T-helper 22 cell (primary cell): ENCODE data around the gene MGAT3.
A peak's percentile ranks its signal among the peaks of the same experiment; 100 is the strongest.
"Not testable (repeated sequence)": the region's sequence is repeated elsewhere in the genome, so short reads cannot be mapped to it uniquely, and the experiment has no call there.

Source experiments
- DNase-seq: peaks from one replicate; pipeline ENCODE4 v3.0.0-alpha.2; 2020; ENCODE audit warnings: low read depth

The MGAT3 gene

GRCh38 chr22:39490966-39491680 is 34.3 kb downstream of the MGAT3 start:
- DNase-seq = no peak

DNA sequence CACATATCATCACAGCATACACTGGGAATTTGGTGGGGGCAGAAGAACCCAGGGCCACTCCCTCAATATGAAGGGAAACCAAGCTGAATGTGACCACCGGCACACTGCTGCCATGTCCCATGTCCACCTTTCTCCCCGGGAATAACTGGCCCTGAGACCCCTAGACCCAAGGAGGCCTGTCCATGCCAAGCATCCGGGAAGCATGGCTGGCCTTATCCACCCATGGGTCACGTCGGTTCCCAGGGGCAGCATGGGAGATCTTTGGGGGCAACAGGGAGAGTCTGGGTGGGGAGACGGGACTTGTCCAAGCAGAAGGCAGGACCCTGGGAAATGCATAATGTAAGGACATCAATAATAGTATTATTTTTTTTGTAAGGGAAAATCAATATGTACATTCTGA is 34.9 kb downstream of the MGAT3 start:
- DNase-seq = no peak

DNA sequence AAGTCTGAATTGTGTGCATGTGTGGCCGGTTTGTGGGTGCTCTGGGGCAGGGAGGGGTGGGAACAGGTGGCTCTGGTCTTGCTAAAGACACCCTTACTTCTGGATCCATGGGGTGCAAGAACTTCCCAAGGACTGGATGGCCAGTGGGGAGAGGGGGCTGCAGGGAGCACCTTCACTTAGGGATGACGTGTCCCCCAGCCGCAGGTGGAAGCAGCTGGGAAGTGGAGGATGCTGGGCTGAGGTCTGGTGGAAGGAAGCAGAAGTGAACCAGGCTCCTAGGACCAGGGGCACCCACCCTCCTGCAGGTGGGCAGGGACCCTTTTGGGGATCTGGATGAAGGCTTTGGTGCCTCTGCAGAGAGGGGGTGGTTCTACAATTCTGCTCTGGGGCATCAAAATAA is 35.4 kb downstream of the MGAT3 start:
- DNase-seq = no peak

- no peak for DNase-seq
These were observed 36.9 kb downstream of the MGAT3 start for GRCh38 chr22:39493759-39494158.

DNA sequence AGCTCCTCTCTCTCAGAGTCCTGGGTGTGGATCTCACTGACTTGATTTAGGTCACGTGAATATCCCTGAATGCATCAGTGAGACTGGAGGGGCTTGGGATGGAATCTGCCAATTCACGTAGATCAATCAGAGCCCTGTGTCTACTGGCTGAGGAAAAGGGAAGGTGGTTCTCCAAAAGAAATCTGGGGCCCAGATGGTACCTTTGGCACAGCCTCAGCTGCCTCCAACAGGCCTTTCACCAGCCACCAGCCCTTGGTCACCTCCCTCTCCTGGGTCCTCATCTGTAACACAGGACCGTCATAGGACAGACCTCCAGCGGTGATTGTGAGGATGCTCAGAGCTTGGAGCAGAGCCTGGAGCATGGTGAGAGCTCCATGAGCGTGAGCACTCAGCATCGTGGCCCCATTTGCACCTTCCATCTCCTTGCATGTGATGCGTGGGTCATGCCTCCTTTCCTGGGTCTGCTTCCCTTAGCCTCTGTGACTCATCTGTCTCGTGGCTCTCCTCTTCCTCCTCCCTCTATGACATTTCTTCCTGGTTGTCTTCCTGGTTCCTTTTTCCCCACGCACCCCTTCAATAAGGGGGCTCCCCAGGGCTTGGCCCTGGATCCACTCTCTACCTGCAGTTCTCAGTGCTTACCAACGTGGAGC is 37.8 kb downstream of the MGAT3 start:
- no peak for DNase-seq

DNA sequence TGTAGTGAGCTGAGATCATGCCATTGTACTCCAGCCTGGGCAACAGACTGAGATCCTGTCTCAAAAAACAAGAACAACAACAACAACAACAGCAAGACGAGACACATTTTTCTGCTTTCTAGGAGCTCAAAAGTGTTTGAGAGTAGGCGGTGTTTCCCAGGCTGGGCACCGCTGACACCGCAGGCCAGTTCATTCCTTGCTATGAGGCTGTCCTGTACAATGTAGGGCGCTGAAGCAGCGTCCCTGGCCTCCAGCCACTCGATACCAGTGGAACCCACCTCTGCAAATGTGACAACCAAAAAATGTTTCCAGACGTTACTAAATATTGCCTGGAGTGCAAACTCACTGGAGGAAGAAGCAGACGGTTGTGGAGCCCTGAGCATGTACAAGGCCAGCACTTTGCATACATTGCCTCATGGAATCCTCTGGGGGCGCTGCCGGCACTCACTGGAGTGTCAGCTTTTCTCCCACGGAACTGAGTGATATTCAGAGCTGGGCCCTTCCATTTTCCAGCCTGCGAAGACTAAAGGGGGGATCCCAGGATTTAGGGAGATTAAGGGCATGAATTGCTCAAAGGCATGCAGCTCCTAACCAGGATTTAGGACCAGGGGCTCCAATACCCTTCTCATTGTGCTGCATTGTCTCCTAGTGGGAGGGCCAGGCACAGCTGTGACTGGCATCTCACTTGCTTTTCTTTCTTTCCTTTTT is 39.5 kb downstream of the MGAT3 start:
- no peak for DNase-seq

DNA sequence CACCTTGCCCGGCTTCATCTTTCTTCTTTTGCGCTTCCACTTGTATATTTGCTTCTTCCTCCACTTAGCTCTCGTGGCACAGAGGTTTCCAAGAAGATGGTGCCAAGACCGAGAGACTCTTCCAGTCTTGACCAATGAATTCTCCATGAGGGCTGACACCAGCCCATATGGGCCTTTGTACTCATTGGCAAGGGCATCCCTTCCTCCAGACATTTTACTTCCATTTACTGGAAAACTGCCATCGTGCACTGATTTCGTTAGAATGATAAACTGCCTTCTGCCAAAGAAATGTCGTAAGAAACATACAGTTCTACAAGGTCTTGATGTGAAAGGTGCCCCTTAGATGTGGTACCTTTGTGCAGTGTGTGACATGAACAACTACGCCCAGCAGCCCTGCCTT is 40.6 kb downstream of the MGAT3 start:
- DNase-seq = no peak

- no peak for DNase-seq
These were observed 41.6 kb downstream of the MGAT3 start for GRCh38 chr22:39498368-39498767.

GRCh38 chr22:39498802-39499201 is 42.0 kb downstream of the MGAT3 start:
- DNase-seq = no peak

DNA sequence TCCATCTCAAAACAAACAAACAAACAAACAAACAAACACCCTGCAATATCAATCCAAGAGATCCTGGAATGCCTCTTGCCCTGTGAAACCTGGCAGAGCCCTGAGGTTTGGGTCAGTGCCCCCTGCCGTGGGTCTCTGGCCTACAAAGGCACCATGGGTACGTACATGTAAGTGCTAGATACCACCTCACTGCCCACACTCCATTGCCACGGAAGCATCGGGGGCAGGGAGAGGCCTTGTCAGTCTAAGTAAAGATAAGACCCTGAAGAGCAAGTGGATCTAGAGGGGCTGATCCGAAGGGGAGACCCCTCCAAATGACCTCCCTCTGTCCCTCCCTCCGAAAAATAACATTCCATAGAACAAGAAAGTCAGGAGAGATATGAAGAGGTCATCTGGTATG is 43.3 kb downstream of the MGAT3 start:
- DNase-seq = no peak

DNA sequence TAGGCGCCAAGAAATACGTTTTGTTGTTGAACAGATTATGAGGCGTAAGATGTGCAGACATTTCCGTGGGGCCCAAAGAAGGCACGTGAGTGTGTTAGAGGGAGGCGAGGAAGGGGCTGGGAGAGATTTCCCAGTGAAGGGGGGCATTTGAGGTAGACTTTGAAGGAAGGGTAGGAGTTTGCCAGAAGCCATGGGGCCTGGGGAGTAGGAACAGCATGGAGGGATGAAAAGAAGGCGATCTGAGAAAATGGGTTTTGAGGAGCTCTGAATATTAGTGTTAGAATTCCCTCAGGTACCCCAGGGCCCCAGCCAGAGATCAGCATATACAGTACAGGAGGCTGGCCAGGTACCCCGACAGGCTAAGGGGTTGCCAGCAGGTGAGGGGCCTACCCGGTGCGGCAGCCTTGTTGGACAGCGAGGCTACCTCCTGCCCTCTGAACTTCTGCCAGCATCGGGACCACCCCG is 44.9 kb downstream of the MGAT3 start:
- no peak for DNase-seq

- DNase-seq = peak; percentile 80
These were observed 45.4 kb downstream of the MGAT3 start, which contains the start of gene MIEF1 for GRCh38 chr22:39502109-39502788. MIEF1 (plus strand) TSS chr22:39502290; CDS start chr22:39511295, 9,005 bp downstream.

DNA sequence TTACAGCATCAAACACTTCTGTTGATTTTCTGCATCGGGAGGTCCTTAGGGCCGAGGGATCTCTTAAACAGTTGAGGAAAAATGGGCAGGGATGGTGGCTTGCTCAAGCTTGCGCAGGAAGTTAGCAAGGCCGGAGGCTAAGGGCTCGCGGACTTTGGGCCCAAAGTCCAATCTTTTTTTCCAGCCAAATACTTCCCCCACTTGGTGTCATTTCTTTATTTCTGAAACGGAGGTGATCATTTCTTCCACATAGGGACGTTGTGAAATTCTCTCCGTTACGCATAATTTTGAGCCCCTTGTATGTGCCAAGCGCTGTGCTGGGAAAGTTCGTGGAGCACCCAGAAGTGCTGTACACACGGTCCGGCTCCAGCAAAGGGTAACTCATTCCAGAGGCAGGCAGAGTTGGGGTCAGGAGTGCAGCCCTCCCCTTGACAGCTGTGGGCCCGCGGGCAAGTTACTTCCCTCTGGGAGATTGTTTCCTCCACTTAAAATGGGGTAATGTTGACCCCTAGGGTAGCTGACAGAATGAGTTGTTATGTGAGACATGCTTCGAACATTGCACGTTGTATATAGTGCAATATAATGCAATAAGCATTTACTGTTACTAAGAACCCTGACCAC is 46.1 kb downstream of the MGAT3 start:
- DNase-seq = no peak

GRCh38 chr22:39503630-39504029 is 46.8 kb downstream of the MGAT3 start:
- no peak for DNase-seq

DNA sequence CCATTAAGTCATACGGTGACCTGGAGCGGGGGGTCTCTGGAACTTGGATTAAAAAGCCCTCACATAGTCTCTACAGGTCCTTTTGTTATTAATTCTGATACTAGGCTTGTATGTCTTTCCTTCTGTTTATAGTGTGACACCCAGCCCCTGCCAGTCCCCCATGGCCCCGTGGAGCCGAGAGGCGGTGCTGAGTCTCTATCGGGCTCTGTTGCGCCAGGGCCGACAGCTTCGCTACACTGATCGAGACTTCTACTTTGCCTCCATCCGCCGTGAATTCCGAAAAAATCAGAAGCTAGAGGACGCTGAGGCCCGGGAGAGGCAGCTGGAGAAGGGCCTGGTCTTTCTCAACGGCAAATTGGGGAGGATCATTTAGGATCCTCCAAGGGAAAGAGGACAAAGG is 47.3 kb downstream of the MGAT3 start:
- DNase-seq = no peak

GRCh38 chr22:39507021-39507420 is 50.2 kb downstream of the MGAT3 start:
- not testable (repeated sequence) for DNase-seq

GRCh38 chr22:39508393-39508792 is 51.6 kb downstream of the MGAT3 start:
- DNase-seq = no peak

DNA sequence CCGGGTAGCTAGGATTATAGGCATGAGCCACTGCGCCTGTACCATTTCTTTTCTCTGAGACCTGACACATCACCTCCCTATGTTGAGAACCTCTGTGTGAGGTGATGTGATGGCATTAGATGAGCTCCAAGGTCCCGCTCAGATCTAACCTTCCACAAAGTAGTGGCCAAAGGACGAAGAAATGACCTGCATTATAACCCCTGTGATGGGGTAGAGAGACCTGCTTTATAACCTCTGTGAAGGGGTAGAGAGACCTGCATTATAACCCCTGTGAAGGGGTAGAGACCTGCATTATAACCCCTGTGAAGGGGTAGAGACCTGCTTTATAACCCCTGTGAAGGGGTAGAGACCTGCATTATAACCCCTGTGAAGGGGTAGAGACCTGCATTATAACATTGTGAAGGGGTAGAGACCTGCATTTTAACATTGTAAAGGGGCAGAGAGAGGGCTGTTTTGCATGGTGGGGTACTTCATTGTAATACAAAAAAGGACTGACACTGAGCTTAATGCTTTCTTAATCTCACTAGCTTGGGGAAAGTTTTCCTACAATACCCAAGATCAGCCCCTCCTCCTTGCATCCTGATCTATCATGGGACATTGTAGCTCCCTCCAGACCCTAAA is 53.8 kb downstream of the MGAT3 start:
- DNase-seq = no peak

DNA sequence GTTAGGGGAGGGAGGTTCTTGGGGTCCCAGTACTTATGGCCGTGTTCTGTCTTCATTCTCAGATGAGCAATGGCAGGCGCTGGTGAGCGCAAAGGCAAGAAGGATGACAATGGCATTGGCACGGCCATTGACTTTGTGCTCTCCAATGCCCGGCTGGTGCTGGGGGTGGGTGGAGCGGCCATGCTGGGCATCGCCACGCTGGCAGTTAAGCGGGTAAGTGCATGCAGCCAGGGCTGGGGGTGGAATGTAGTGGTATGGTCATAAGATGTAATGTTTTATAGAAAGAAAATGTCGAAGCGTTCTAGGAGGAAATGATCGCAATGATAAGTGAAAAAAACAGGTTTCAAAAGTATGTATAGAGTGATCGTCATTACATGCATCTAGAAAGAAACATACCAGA is 54.4 kb downstream of the MGAT3 start:
- DNase-seq = no peak

DNA sequence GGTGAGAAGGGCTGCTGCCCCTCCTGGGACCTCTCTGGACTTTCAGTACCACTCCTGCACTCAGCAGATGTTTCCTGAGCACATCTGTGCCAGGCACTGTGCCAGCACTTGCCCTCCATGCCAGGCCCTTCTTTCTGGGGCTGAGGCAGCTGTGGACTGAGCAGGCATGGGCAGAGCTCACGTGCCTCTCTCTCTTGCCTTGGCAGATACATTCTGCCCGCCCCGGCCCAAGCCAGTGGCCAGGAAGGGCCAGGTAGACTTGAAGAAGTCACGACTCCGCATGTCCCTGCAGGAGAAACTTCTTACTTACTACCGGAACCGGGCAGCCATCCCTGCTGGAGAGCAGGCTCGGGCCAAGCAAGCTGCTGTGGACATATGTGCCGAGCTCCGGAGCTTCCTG is 55.2 kb downstream of the MGAT3 start:
- DNase-seq = no peak

DNA sequence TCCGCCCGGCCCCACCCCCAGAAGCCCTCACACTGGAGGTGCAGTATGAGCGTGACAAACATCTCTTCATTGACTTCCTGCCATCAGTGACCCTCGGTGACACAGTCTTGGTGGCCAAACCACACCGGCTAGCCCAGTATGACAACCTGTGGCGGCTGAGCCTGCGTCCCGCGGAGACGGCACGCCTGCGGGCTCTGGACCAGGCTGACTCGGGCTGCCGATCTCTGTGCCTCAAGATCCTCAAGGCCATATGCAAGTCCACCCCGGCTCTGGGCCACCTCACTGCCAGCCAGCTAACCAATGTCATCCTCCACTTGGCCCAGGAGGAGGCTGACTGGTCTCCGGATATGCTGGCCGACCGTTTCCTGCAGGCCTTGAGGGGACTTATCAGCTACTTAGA is 57.0 kb downstream of the MGAT3 start:
- no peak for DNase-seq
